Effector memory CD4-positive, alpha-beta T cell (primary cell): ENCODE results near the gene MGAT5B.
A peak's percentile ranks its signal among the peaks of the same experiment; 100 is the strongest.
"Not testable (repeated sequence)": the region's sequence is repeated elsewhere in the genome, so short reads cannot be mapped to it uniquely, and the experiment has no call there.

Experiments
- DNase-seq, 3 donors: peaks; one replicate each; pipeline ENCODE4 v3.0.0-alpha.2; 2020
- H3K27ac ChIP-seq: 2 replicates; pipeline ENCODE4 v1.7.0; 2013; ENCODE audit warnings: mild to moderate bottlenecking, low read length, moderate library complexity; ENCODE audit not compliant: insufficient read depth, poor library complexity, severe bottlenecking
- H3K27me3 ChIP-seq: replicated peaks from 2 replicates; pipeline ENCODE4 v1.7.0; 2013; ENCODE audit warnings: mild to moderate bottlenecking, low read length; ENCODE audit not compliant: insufficient read depth, control insufficient read depth, poor library complexity, severe bottlenecking
- H3K36me3 ChIP-seq: 2 replicates; pipeline ENCODE4 v1.7.0; 2013; ENCODE audit warnings: mild to moderate bottlenecking, low read length, moderate library complexity; ENCODE audit not compliant: control insufficient read depth, insufficient read depth
- H3K4me1 ChIP-seq: 2 replicates; pipeline ENCODE4 v1.7.0; 2013; ENCODE audit warnings: low read length, mild to moderate bottlenecking; ENCODE audit not compliant: control insufficient read depth, insufficient read depth, poor library complexity, severe bottlenecking
- H3K4me3 ChIP-seq: 2 replicates; pipeline ENCODE4 v1.7.0; 2013; ENCODE audit warnings: low read length, low read depth, mild to moderate bottlenecking; ENCODE audit not compliant: insufficient read depth, poor library complexity, severe bottlenecking
- H3K9me3 ChIP-seq: 2 replicates; pipeline ENCODE4 v1.7.0; 2013; ENCODE audit warnings: mild to moderate bottlenecking, low read length, moderate library complexity; ENCODE audit not compliant: control insufficient read depth

Gene MGAT5B

GRCh38 chr17:76968707-76969597, 100.7 kb downstream of the MGAT5B start:
- Histone ChIP-seq H3K9me3 (no peaks in the 10 kb centered on the region), H3K27me3 (no peaks in the 10 kb centered on the region), H3K27ac (no peak overlapping the region), H3K36me3 (no peaks in the 10 kb centered on the region), H3K4me3 (peak overlapping the region; percentile 60), H3K4me1 (peaks cover 6% of the 10 kb centered on the region)
- DNase-seq = peak; percentile 14 to 28 (median 15)

GRCh38 chr17:76969598-76970172, 101.5 kb downstream of the MGAT5B start:
- Histone ChIP-seq H3K4me3 (peak overlapping the region; percentile 60), H3K27ac (no peak overlapping the region), H3K36me3 (no peaks in the 10 kb centered on the region), H3K9me3 (no peaks in the 10 kb centered on the region), H3K4me1 (peaks cover 6% of the 10 kb centered on the region), H3K27me3 (no peaks in the 10 kb centered on the region)
- no peak for DNase-seq

- H3K4me3 ChIP-seq, H3K27me3 ChIP-seq, H3K36me3 ChIP-seq, DNase-seq, H3K9me3 ChIP-seq, H3K4me1 ChIP-seq, H3K27ac ChIP-seq: not testable (repeated sequence)
Observed at GRCh38 chr17:76970228-76970627, 102.0 kb downstream of the MGAT5B start.

GRCh38 chr17:76972046-76972641, 103.9 kb downstream of the MGAT5B start:
- no peak for DNase-seq
- no peaks in the 10 kb centered on the region for H3K27me3 ChIP-seq
- no peaks in the 10 kb centered on the region for H3K9me3 ChIP-seq
- peaks cover 6% of the 10 kb centered on the region for H3K4me1 ChIP-seq
- no peaks in the 10 kb centered on the region for H3K36me3 ChIP-seq
- no peak overlapping the region for H3K27ac ChIP-seq
- no peak overlapping the region for H3K4me3 ChIP-seq

GRCh38 chr17:76973040-76973439, 104.8 kb downstream of the MGAT5B start:
- no peak for DNase-seq
- H3K27me3 ChIP-seq = no peaks in the 10 kb centered on the region
- no peak overlapping the region for H3K27ac ChIP-seq
- H3K36me3 ChIP-seq = no peaks in the 10 kb centered on the region
- H3K9me3 ChIP-seq = no peaks in the 10 kb centered on the region
- H3K4me1 ChIP-seq = peaks cover 6% of the 10 kb centered on the region
- H3K4me3 ChIP-seq = no peak overlapping the region

GRCh38 chr17:76974721-76975120, 106.5 kb downstream of the MGAT5B start:
- Histone ChIP-seq H3K4me1 (peaks cover 3% of the 10 kb centered on the region), H3K27ac (no peak overlapping the region), H3K27me3 (no peaks in the 10 kb centered on the region), H3K36me3 (no peaks in the 10 kb centered on the region), H3K4me3 (no peak overlapping the region), H3K9me3 (no peaks in the 10 kb centered on the region)
- no peak for DNase-seq

- H3K27ac ChIP-seq, DNase-seq, H3K4me3 ChIP-seq, H3K9me3 ChIP-seq, H3K36me3 ChIP-seq, H3K27me3 ChIP-seq: not testable (repeated sequence)
- H3K4me1 ChIP-seq = peaks cover 14% of the 10 kb centered on the region
Observed at GRCh38 chr17:76978050-76978449, 109.8 kb downstream of the MGAT5B start.

- H3K36me3 ChIP-seq = no peaks in the 10 kb centered on the region
- H3K4me1 ChIP-seq = peaks cover 20% of the 10 kb centered on the region
- no peak for DNase-seq
- H3K9me3 ChIP-seq = no peaks in the 10 kb centered on the region
- H3K4me3 ChIP-seq = no peak overlapping the region
- H3K27ac ChIP-seq = no peak overlapping the region
- H3K27me3 ChIP-seq = no peaks in the 10 kb centered on the region
Observed at GRCh38 chr17:76981545-76982295, 113.5 kb downstream of the MGAT5B start.

GRCh38 chr17:76982408-76983074, 114.3 kb downstream of the MGAT5B start:
- no peak overlapping the region for H3K4me3 ChIP-seq
- DNase-seq = no peak
- H3K4me1 ChIP-seq = peaks cover 20% of the 10 kb centered on the region
- peak overlapping the region; percentile 7 for H3K27ac ChIP-seq
- H3K36me3 ChIP-seq = no peaks in the 10 kb centered on the region
- no peaks in the 10 kb centered on the region for H3K27me3 ChIP-seq
- no peaks in the 10 kb centered on the region for H3K9me3 ChIP-seq
